GM18873 (cell line): ENCODE measurements around the gene IFT81.
"Not testable (repeated sequence)": the region's sequence is repeated elsewhere in the genome, so short reads cannot be mapped to it uniquely, and the experiment has no call there.

Experiments
- ATAC-seq: cut with Tn5 transposase; IDR thresholded peaks from one replicate; pipeline ENCODE4 v1.9.1; 2021; ENCODE audit warnings: mild to moderate bottlenecking, moderate library complexity, moderate number of reproducible peaks; ENCODE audit not compliant: unreplicated experiment, low FRiP score

IFT81 gene

GRCh38 chr12:110234755-110235154, 110.6 kb downstream of the IFT81 start:
- ATAC-seq: no peak

- no peak for ATAC-seq
Measured at GRCh38 chr12:110235383-110235782, 111.2 kb downstream of the IFT81 start.

GRCh38 chr12:110243227-110243626, 119.1 kb downstream of the IFT81 start:
- ATAC-seq: no peak

GRCh38 chr12:110244372-110244771, 120.2 kb downstream of the IFT81 start:
- no peak for ATAC-seq

- no peak for ATAC-seq
Measured at GRCh38 chr12:110244829-110245228, 120.7 kb downstream of the IFT81 start.

GRCh38 chr12:110245369-110245772, 121.2 kb downstream of the IFT81 start:
- ATAC-seq: no peak

GRCh38 chr12:110246636-110247339, 122.6 kb downstream of the IFT81 start:
- ATAC-seq: no peak

GRCh38 chr12:110247340-110248095, 123.4 kb downstream of the IFT81 start:
- no peak for ATAC-seq

GRCh38 chr12:110248096-110248447, 123.9 kb downstream of the IFT81 start:
- ATAC-seq: no peak

- no peak for ATAC-seq
Measured at GRCh38 chr12:110249105-110249504, 124.9 kb downstream of the IFT81 start.

GRCh38 chr12:110249716-110250225, 125.6 kb downstream of the IFT81 start:
- no peak for ATAC-seq

- ATAC-seq: no peak
Measured at GRCh38 chr12:110251381-110251780, 127.2 kb downstream of the IFT81 start.

GRCh38 chr12:110252716-110253115, 128.6 kb downstream of the IFT81 start:
- no peak for ATAC-seq

GRCh38 chr12:110253176-110253575, 129.0 kb downstream of the IFT81 start:
- ATAC-seq: no peak

GRCh38 chr12:110254971-110255540, 130.9 kb downstream of the IFT81 start:
- no peak for ATAC-seq

- ATAC-seq: not testable (repeated sequence)
Measured at GRCh38 chr12:110255890-110256456, 131.8 kb downstream of the IFT81 start.

GRCh38 chr12:110256780-110257431, 132.7 kb downstream of the IFT81 start:
- ATAC-seq: no peak

- no peak for ATAC-seq
Measured at GRCh38 chr12:110258466-110258865, 134.3 kb downstream of the IFT81 start.

GRCh38 chr12:110262442-110263388, 138.6 kb downstream of the IFT81 start:
- ATAC-seq: no peak
